HCT116 (cell line): ENCODE measurements around the gene OR56B4. TPM values are rescaled to one million over a fixed set of nuclear protein-coding genes. Genes with fewer than 3 reads are reported as not detected.

Experiments
- ATAC-seq: fragments of 200-7000 bp; cut with Tn5 transposase; 2 replicates; pipeline ENCODE4 v1.9.1; 2020; ENCODE audit warnings: mild to moderate bottlenecking, moderate library complexity
- BruUV-seq: library from RNA; stranded (reverse); fragments of 400-500 nt; replicated peaks from 2 replicates; lab custom pipeline; 2021; lab: Mats Ljungman, UMichigan
- CTCF ChIA-PET: fragments of 300-600 bp; sonication (Branson Sonifier 250); formaldehyde crosslinking; loops from one replicate; lab custom pipeline; 2021; ENCODE audit warnings: antibody characterized with exemption; lab: Charles Lee
- POLR2A ChIA-PET: fragments of 300-600, 350-600 bp; sonication (Branson Sonifier 250); formaldehyde crosslinking; loops from one replicate; lab custom pipeline; 2021; ENCODE audit warnings: antibody characterized with exemption; lab: Charles Lee
- RAD21 ChIA-PET, 2 experiments: fragments of 300-600 bp; sonication (Branson Sonifier 250); formaldehyde crosslinking; loops; one replicate each; lab custom pipeline; 2023; ENCODE audit warnings: low total read pairs in 2 of 2; ENCODE audit not compliant: uncharacterized antibody in 2 of 2, unreplicated experiment in 2 of 2, low non-redundant PET in 1 of 2; lab: Charles Lee
- DNase-seq: peaks from one replicate; pipeline ENCODE4 v3.0.0-alpha.2; 2010; ENCODE audit warnings: low read depth, low spot score
- H2AFZ ChIP-seq: fragments of 200-600 bp; shearing (Covaris generic), sonication (generic); 2 replicates; pipeline ENCODE4 v1.6.1; 2017; ENCODE audit warnings: low read depth, mixed run types, mixed read lengths, antibody characterized with exemption, low read length; ENCODE audit not compliant: poor library complexity, severe bottlenecking
- H3K27ac ChIP-seq: 2 replicates; pipeline ENCODE4 v1.5.1; 2012; ENCODE audit warnings: low read depth, low read length
- H3K27me3 ChIP-seq: fragments of 200-600 bp; sonication (generic); 2 replicates; pipeline ENCODE4 v1.6.1; 2016; ENCODE audit warnings: mixed run types, low read length, mixed read lengths; ENCODE audit not compliant: insufficient read depth
- H3K36me3 ChIP-seq, 2 experiments: fragments of 200-500 bp in 1 of 2; fragments of 200-600 bp in 1 of 2; sonication (Bioruptor generic) in 1 of 2; sonication (generic) in 1 of 2; 2 replicates each; pipeline versions ENCODE4 v1.5.1 to v1.6.1; 2014 to 2016; ENCODE audit warnings: low read length in 2 of 2, inconsistent platforms in 1 of 2, mixed read lengths in 1 of 2, mixed run types in 1 of 2; ENCODE audit not compliant: insufficient read depth in 2 of 2, control insufficient read depth in 1 of 2
- H3K4me1 ChIP-seq, 2 experiments: fragments of 200-600 bp in 1 of 2; sonication (generic) in 1 of 2; 2 replicates each; pipeline versions ENCODE4 v1.5.1 to v1.6.1; 2012 to 2017; ENCODE audit warnings: low read length in 2 of 2, inconsistent platforms in 1 of 2, mild to moderate bottlenecking in 1 of 2, mixed read lengths in 1 of 2, mixed run types in 1 of 2, moderate library complexity in 1 of 2; ENCODE audit not compliant: insufficient read depth in 2 of 2, control insufficient read depth in 1 of 2
- H3K4me2 ChIP-seq: fragments of 200-600 bp; sonication (generic); 2 replicates; pipeline ENCODE4 v1.6.1; 2017; ENCODE audit warnings: mixed run types, low read length, mixed read lengths
- H3K4me3 ChIP-seq, 2 experiments: fragments of 200-600 bp in 1 of 2; sonication (generic) in 1 of 2; replicated peaks in 1 of 2; 2 replicates each; pipeline ENCODE4 v1.5.1; 2011 to 2016; ENCODE audit warnings: low read length in 2 of 2, control low read depth in 1 of 2, low read depth in 1 of 2, mild to moderate bottlenecking in 1 of 2, mixed read lengths in 1 of 2, mixed run types in 1 of 2
- H3K79me2 ChIP-seq: fragments of 200-600 bp; sonication (generic); 2 replicates; pipeline ENCODE4 v1.6.1; 2017; ENCODE audit warnings: mild to moderate bottlenecking, mixed run types, low read length, moderate library complexity, mixed read lengths; ENCODE audit not compliant: insufficient read depth
- H3K9ac ChIP-seq: fragments of 200-600 bp; sonication (generic); 2 replicates; pipeline ENCODE4 v1.6.1; 2016; ENCODE audit warnings: low read length, mixed read lengths
- H3K9me2 ChIP-seq: fragments of 200-600 bp; sonication (generic), shearing (Covaris generic); 2 replicates; pipeline ENCODE4 v1.6.1; 2017; ENCODE audit warnings: mixed run types, mild to moderate bottlenecking, moderate library complexity; ENCODE audit not compliant: insufficient read depth
- H3K9me3 ChIP-seq, 2 experiments: fragments of 200-500 bp in 1 of 2; fragments of 200-600 bp in 1 of 2; sonication (Bioruptor generic) in 1 of 2; sonication (generic) in 1 of 2; 2 replicates each; pipeline ENCODE4 v1.6.1; 2014 to 2017; ENCODE audit warnings: low read length in 2 of 2, mixed read lengths in 2 of 2, inconsistent platforms in 1 of 2, low read depth in 1 of 2, mild to moderate bottlenecking in 1 of 2, mixed run types in 1 of 2, moderate library complexity in 1 of 2; ENCODE audit not compliant: control insufficient read depth in 1 of 2, insufficient read depth in 1 of 2
- H4K20me1 ChIP-seq: fragments of 200-600 bp; sonication (generic), shearing (Covaris generic); 2 replicates; pipeline ENCODE4 v1.6.1; 2017; ENCODE audit warnings: mixed run types, mild to moderate bottlenecking, moderate library complexity; ENCODE audit not compliant: insufficient read depth
- CEBPB ChIP-seq: IDR thresholded peaks from 2 replicates; pipeline ENCODE4 v1.6.1; 2012; ENCODE audit warnings: low read depth
- EZH2phosphoT487 ChIP-seq: fragments of 200-600 bp; IDR thresholded peaks from 2 replicates; pipeline ENCODE4 v1.6.1; 2018; ENCODE audit warnings: antibody characterized with exemption, borderline replicate concordance
- JUND ChIP-seq: IDR thresholded peaks from 2 replicates; pipeline ENCODE4 v1.6.1; 2012
- POLR2AphosphoS5 ChIP-seq: IDR thresholded peaks from 2 replicates; pipeline ENCODE4 v1.6.1; 2011; ENCODE audit warnings: mild to moderate bottlenecking, low read depth, low read length, moderate library complexity
- RAD21 ChIP-seq: IDR thresholded peaks from 2 replicates; pipeline ENCODE4 v1.6.1; 2012; ENCODE audit warnings: low read depth, mild to moderate bottlenecking
- TCF7L2 ChIP-seq: IDR thresholded peaks from 2 replicates; pipeline ENCODE4 v1.7.0; 2011; ENCODE audit warnings: borderline replicate concordance, inconsistent platforms; ENCODE audit not compliant: insufficient read depth, insufficient read length; ENCODE audit errors: extremely low read depth
- ZFX ChIP-seq: fragments of 450-650 bp; IDR thresholded peaks from 2 replicates; pipeline ENCODE4 v1.6.1; 2017
- ZNF274 ChIP-seq: fragments of 200-500 bp; sonication (Bioruptor generic); IDR thresholded peaks from 2 replicates; pipeline ENCODE4 v1.6.1; 2014; ENCODE audit warnings: mild to moderate bottlenecking, low read depth, low read length, inconsistent platforms
- intact Hi-C: fragments of 100-400 bp; cut with micrococcal nuclease; formaldehyde crosslinking; loops from 2 replicates; pipeline ENCODE4 v1.10.0; 2022
- total RNA-seq: library from RNA; stranded (reverse); gene quantifications from one replicate; pipeline ENCODE4 v1.2.1, GENCODE V29; 2021; ENCODE audit not compliant: unreplicated experiment
- TF ChIP-seq, protein P1 (sequence below): IDR thresholded peaks from 2 replicates; pipeline ENCODE4 v1.6.1; 2011; ENCODE audit warnings: mild to moderate bottlenecking, low read length, moderate library complexity; ENCODE audit not compliant: insufficient replicate concordance; ENCODE audit errors: extremely low read depth
- TF ChIP-seq, protein P2 (sequence below): IDR thresholded peaks from 2 replicates; pipeline ENCODE4 v1.6.1; 2012; ENCODE audit warnings: low read depth
- TF ChIP-seq, protein P3 (sequence below): IDR thresholded peaks from 2 replicates; pipeline ENCODE4 v1.6.1; 2012

The OR56B4 gene
- total RNA-seq, 1 experiment from 2014 or later: not detected

DNA sequence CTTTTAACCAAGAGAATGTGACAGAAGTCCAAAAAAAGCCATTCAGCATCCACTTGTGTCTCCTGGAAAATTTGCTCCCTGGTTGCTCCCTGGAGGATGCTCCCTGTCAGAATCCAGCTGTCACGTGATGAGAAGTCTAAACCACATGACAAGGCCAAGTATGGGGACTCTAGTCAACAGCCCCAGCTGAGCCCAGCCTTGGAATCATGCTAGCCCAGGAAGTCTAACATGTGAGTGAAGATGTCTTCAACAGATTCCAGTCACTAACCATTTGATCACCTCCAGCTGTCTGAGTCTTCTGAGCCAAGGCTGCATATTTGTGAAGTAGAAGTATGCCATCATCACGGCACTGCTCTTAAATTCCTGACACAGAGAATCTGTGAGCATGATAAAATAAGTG, 4.2 kb downstream of the OR56B4 start:
- H3K9ac ChIP-seq: no peak overlapping the region
- ATAC-seq: no peak
- no peak for DNase-seq
- H3K36me3 ChIP-seq: no peaks in the 10 kb centered on the region
- TF ChIP-seq ZFX (no peak), TCF7L2 (no peak), RAD21 (no peak), CEBPB (no peak), POLR2AphosphoS5 (no peak), JUND (no peak), EZH2phosphoT487 (no peak), ZNF274 (no peak)
- TF ChIP-seq, protein P1, sequence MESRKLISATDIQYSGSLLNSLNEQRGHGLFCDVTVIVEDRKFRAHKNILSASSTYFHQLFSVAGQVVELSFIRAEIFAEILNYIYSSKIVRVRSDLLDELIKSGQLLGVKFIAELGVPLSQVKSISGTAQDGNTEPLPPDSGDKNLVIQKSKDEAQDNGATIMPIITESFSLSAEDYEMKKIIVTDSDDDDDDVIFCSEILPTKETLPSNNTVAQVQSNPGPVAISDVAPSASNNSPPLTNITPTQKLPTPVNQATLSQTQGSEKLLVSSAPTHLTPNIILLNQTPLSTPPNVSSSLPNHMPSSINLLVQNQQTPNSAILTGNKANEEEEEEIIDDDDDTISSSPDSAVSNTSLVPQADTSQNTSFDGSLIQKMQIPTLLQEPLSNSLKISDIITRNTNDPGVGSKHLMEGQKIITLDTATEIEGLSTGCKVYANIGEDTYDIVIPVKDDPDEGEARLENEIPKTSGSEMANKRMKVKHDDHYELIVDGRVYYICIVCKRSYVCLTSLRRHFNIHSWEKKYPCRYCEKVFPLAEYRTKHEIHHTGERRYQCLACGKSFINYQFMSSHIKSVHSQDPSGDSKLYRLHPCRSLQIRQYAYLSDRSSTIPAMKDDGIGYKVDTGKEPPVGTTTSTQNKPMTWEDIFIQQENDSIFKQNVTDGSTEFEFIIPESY: no peak
- TF ChIP-seq, protein P2, sequence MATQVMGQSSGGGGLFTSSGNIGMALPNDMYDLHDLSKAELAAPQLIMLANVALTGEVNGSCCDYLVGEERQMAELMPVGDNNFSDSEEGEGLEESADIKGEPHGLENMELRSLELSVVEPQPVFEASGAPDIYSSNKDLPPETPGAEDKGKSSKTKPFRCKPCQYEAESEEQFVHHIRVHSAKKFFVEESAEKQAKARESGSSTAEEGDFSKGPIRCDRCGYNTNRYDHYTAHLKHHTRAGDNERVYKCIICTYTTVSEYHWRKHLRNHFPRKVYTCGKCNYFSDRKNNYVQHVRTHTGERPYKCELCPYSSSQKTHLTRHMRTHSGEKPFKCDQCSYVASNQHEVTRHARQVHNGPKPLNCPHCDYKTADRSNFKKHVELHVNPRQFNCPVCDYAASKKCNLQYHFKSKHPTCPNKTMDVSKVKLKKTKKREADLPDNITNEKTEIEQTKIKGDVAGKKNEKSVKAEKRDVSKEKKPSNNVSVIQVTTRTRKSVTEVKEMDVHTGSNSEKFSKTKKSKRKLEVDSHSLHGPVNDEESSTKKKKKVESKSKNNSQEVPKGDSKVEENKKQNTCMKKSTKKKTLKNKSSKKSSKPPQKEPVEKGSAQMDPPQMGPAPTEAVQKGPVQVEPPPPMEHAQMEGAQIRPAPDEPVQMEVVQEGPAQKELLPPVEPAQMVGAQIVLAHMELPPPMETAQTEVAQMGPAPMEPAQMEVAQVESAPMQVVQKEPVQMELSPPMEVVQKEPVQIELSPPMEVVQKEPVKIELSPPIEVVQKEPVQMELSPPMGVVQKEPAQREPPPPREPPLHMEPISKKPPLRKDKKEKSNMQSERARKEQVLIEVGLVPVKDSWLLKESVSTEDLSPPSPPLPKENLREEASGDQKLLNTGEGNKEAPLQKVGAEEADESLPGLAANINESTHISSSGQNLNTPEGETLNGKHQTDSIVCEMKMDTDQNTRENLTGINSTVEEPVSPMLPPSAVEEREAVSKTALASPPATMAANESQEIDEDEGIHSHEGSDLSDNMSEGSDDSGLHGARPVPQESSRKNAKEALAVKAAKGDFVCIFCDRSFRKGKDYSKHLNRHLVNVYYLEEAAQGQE: no peak
- TF ChIP-seq, protein P3, sequence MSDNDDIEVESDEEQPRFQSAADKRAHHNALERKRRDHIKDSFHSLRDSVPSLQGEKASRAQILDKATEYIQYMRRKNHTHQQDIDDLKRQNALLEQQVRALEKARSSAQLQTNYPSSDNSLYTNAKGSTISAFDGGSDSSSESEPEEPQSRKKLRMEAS: no peak
- H3K79me2 ChIP-seq: no peaks in the 10 kb centered on the region
- ChIA-PET RAD21 (no interaction called here), POLR2A (no interaction called here), CTCF (no interaction called here)
- H3K27me3 ChIP-seq: peaks cover 36% of the 10 kb centered on the region
- H3K4me1 ChIP-seq: no peaks in the 10 kb centered on the region
- H2AFZ ChIP-seq: no peak overlapping the region
- no peak overlapping the region for H3K4me3 ChIP-seq
- H3K4me2 ChIP-seq: no peak overlapping the region
- intact Hi-C loops: no loop called here
- no peaks in the 10 kb centered on the region for H4K20me1 ChIP-seq
- no peaks in the 10 kb centered on the region for H3K9me2 ChIP-seq
- H3K27ac ChIP-seq: no peak overlapping the region
- H3K9me3 ChIP-seq: no peaks in the 10 kb centered on the region
- BruUV-seq: no TSS peak
